GM18861 (cell line): ENCODE results near the gene APOL6.
A peak's percentile ranks its signal among the peaks of the same experiment; 100 is the strongest.

Experiments used
- ATAC-seq: cut with Tn5 transposase; IDR thresholded peaks from one replicate; pipeline ENCODE4 v1.9.1; 2021; ENCODE audit not compliant: unreplicated experiment

APOL6 gene

GRCh38 chr22:35648066-35649025 is at the start of gene APOL6:
TSS of gene APOL6 (plus strand) at chr22:35648446. CDS start at chr22:35656426, 7,980 bp downstream.
- peak; percentile 43 for ATAC-seq

- no peak for ATAC-seq
Measured at GRCh38 chr22:35599364-35599763, 48.9 kb upstream of the APOL6 start.

DNA sequence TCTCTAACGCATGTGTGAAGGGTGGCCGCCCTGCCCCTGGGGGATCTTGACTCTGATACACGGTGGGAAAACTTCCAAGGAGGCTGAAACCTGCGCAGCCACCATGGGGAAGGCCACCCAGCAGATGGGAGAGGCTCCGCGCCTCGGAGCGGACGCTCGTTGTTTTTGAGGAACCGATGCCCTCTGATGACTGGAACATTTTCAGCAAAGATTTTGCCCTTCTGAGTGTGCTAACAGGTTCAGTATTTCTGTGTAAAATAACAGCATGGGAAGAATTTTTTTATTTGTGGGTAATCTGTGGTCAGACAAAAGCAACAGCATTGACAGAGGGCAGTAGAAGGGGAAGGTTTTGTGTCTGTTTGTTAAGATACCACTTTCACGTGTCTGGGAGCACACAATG is 47.8 kb upstream of the APOL6 start:
- no peak for ATAC-seq

DNA sequence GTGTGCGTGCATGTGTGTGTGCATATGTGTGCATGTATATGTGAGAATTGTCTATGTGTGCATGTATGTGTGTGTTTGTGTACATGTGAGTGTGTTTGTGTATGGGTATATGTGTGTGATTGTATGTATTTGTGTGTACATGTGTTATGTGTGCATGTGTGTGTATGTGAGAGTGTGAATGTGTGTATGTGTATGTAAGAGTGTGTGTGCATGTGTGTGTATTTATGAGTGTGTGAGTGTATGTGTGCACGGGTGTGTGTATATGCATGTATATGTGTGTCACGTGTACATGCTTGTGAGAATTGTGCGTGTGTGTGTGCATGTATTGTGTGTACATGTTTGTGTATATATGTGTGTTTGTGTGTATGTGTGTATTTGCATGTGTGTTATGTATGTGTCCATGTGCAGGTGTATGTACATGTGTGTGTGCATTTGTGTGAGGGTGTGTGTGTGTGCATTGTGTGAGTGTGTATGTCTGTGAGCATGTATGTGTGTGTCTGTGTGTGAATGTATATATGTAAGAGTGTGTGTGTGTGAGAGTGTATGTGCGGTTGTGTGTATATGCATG is 47.1 kb upstream of the APOL6 start:
- ATAC-seq = no peak

GRCh38 chr22:35601743-35602615 is 46.3 kb upstream of the APOL6 start:
- no peak for ATAC-seq

DNA sequence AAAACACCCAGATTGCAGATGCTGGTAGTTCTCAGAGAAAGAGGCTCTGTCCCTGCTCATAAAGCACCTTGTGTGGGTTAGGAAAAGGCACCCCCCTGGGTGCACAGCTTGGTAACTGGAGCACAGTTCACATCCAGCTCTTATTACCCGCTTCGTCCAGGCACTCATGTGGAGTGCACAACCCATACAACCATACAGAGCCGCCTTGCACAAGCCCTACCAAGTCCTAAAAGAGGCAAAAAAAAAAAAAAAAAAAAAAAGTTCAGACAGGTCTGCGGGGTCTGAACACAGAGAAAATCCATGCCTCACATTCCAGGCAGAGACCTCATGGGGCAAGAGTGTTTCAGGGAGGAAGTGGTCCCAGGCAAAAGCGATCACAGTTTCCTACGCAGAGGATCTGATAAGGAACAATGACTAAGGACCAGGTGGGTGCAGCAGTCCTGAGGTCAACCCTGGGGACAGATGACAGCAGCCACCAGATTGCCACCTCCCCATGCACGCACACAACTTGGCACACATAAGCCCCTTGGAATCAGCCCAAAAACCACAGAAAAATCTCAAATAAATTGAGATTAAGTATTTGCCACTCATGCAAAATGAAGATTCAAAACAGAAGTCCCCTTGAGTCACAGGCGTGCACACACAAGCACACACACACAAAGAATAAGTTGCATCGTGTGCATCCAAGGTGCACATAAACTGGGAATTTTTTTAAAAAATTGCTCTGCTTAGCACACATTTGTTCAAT is 43.5 kb upstream of the APOL6 start:
- ATAC-seq = no peak

DNA sequence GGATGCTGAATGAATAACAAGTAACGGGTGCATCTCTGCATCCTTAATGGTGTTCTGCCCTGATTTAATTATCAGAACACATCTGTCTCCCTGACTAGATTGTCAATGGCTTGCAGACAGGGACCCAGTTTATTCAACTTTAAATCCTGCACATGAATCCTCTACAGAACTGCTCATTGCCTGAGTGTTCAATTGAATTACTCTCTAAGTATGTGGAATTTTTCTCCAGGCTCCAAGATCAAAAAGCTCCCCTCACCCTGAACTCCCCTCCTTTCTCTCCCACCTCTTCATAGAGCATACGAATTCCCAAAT is 42.9 kb upstream of the APOL6 start:
- no peak for ATAC-seq

DNA sequence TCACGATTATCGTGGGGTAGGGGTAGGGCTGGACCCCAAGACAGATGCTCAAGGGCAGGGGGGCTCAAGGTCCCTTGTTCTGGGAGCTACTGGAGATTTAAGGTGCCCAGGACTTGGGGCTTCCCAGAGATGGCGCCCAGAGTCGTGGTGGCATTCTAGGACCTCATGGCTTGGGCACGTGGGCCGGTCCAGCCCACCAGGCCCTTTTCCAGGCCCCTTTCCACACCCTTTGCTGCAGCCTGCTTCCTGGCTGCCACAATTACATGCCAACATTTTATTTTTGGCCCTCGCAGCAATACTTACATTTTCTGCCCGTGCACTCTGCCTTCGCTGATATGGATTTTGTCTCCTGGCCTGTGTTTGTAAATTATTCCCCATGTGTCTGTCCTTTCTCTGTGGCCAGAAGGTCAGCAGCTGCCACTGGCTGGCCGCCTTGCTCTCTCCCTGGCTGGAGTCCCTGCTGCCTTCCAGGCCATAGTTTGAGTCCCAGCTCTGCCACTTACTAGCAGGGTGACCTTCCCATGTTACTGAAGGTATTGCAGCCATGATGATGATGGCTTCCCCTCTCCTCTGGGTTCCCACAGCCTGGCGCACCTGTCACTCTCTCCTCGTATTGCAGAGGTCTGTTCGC is 42.3 kb upstream of the APOL6 start:
- no peak for ATAC-seq

GRCh38 chr22:35606916-35607315 is 41.3 kb upstream of the APOL6 start:
- no peak for ATAC-seq

DNA sequence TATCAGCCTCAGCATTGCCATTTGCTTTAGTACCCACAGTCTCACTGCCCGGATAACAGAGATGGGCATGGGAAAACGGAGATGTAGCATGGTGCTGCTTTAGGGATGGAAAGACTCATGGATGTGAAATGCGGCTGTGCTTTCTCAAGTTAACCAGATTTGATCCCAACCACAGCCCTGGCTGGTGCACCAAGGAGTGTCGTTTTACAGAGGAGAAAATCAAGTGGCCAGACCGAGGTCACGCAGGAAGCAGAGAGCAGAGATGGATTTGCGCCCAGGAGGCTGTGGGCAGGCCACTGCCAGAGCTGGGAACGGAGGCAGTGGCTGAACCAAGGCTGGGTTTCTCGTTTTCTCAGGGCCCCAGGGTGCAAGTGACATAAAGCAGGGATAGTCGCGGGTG is 40.2 kb upstream of the APOL6 start:
- ATAC-seq = no peak

DNA sequence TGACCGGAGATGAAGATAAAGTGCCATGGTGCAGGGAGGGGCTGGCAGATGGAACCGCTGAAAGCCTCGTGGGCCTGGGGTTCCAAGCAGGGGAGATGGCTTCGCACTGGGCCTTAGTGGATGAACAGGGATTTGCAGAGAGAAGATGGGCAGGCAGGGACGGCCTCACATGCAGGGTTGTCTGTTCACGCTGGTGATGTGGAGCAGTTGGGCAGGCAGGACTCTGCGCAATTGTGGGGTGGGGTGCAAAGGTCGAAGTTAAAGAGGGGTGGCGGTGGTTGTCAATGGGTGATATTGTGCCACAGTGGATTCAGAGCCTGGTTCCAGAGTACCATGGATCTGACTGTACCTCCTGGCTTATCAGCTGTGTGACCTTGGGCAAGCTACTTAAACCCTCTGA is 39.0 kb upstream of the APOL6 start:
- no peak for ATAC-seq

GRCh38 chr22:35609761-35610160 is 38.5 kb upstream of the APOL6 start:
- no peak for ATAC-seq

DNA sequence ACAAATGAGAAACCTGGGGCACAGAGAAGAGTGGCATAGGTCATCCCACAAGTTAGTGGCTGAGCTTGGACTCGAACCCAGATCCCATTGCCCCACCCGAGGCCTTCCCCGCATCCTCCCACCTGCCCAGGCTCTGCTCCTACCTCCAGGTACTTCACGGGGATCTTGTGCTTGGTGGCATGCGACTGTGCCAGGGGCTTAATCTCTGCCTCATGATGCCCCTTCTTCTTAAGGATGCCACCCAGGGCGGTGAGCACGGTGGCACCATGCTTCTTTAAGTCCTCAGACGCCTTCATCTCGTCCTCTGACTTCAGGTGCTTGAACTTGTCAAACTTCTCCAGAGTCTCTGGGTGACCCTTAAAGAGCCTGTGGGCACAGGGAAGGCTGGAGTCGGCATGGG is 37.5 kb upstream of the APOL6 start:
- no peak for ATAC-seq

- no peak for ATAC-seq
Measured at GRCh38 chr22:35611200-35611890, 36.9 kb upstream of the APOL6 start.

- ATAC-seq = no peak
Measured at GRCh38 chr22:35611891-35612576, 36.2 kb upstream of the APOL6 start.

DNA sequence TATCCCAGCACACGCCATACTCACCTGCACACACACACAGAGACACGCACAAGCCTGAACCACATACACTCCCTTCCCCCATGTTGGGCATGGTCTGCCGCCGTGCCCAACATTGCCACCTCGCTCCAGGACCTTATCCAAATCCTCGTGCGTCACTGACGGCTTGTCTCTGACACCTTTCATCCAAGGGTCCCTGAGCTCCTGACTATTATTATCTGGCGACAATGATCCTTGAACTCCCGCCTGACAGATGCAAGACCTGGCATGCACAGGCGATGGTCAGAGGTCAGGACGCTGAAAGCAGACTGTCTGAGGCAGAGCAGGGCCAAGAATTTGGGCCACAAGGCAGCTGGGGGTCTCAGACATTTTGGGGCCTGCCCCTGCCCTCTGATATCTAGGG is 35.3 kb upstream of the APOL6 start:
- ATAC-seq = no peak

DNA sequence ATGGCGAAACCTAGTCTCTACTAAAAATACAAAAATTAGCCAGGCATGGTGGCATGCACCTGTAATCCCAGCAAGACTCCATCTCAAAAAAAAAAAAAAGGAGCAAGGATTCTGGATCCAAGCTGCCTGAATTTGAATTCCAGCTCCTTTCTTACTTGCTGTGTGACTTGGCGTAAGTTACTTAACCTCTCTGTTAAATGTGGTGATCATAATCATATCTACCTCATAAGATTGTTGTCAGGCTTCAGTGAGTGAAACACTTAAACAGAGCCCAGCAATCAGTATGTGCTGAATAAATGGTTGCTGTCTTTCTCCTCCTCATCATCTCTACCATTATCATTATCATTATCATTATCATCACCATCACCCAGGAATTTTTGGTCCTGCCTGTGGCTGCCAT is 33.8 kb upstream of the APOL6 start:
- no peak for ATAC-seq

DNA sequence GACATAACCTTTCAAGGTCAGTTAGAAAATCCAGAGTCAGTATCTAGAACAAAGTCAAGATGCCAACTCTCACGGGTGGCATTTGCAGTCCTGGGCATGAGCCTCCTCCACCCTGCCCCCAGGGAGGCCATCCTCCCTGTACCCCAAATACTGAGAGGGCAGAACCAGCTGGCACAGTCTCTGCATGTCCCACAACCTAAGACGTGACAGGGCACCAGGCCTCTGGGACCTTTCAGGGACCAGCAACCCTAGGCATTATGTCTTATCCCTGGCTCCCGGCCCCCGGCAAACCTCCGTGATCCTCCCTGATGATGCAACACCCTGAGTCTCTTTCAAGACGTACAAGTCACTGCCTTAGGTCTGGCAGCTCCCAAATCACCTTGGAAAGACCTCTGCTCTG is 33.1 kb upstream of the APOL6 start:
- no peak for ATAC-seq

DNA sequence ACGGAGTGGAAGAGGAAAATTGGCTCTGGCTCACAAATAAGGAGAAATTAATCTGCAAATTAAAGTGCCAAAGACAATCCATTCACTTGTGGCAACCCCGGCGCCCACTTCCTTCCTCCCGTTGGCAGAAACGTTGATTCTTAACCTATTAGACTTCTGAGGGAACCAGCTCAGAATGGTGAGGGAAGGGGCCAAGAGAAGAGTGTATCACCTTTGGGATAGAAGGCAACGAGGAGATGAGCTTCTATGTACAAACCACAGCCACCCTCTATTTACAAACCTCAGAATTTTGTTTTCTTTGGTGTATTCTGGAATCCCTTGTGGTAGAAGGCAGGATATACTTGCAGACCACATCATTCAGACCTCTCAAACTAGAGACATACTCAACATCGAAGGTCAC is 32.2 kb upstream of the APOL6 start:
- ATAC-seq = no peak
